Nucleus accumbens (tissue), 56 donors: Measurements from ENCODE around the gene ZCCHC2.

ENCODE experiments used
- DNase-seq, 56 donors: peaks; one replicate each; lab custom pipeline; 2025; lab: John Stamatoyannopoulos, UW

Gene ZCCHC2

GRCh38 chr18:62574776-62575175, 52.0 kb downstream of the ZCCHC2 start:
- DNase-seq = no peak

GRCh38 chr18:62576271-62576670, 53.4 kb downstream of the ZCCHC2 start:
- no peak for DNase-seq

GRCh38 chr18:62576845-62577512, 54.2 kb downstream of the ZCCHC2 start:
- no peak for DNase-seq

GRCh38 chr18:62577765-62578164, 54.9 kb downstream of the ZCCHC2 start:
- DNase-seq = no peak

GRCh38 chr18:62578980-62579511, 56.2 kb downstream of the ZCCHC2 start:
- DNase-seq = no peak

- DNase-seq = no peak
These were observed 60.6 kb downstream of the ZCCHC2 start for GRCh38 chr18:62583376-62583775.

- DNase-seq = peak in 53 of 56 donors; percentile 32 to 91 (median 70)
These were observed 61.7 kb downstream of the ZCCHC2 start for GRCh38 chr18:62584241-62585120.

- DNase-seq = no peak
These were observed 62.7 kb downstream of the ZCCHC2 start for GRCh38 chr18:62585274-62586150.

GRCh38 chr18:62586151-62586774, 63.4 kb downstream of the ZCCHC2 start:
- DNase-seq = peak in 51 of 56 donors; percentile 19 to 85 (median 62)

GRCh38 chr18:62586781-62587487, 64.1 kb downstream of the ZCCHC2 start:
- peak in 9 of 56 donors; percentile 6 to 38 (median 17) for DNase-seq

GRCh38 chr18:62587689-62588088, 64.9 kb downstream of the ZCCHC2 start:
- no peak for DNase-seq

- DNase-seq = no peak
These were observed 65.4 kb downstream of the ZCCHC2 start for GRCh38 chr18:62588217-62588616.

- no peak for DNase-seq
These were observed 68.2 kb downstream of the ZCCHC2 start for GRCh38 chr18:62590799-62591590.

GRCh38 chr18:62596145-62597005, 73.5 kb downstream of the ZCCHC2 start:
- DNase-seq = peak in 3 of 56 donors; percentile 15 to 33 (median 20)

- no peak for DNase-seq
These were observed 79.0 kb downstream of the ZCCHC2 start for GRCh38 chr18:62601871-62602270.

GRCh38 chr18:62602706-62603105, 79.9 kb downstream of the ZCCHC2 start:
- no peak for DNase-seq

- DNase-seq = no peak
These were observed 80.4 kb downstream of the ZCCHC2 start for GRCh38 chr18:62603211-62603610.

- no peak for DNase-seq
These were observed 81.2 kb downstream of the ZCCHC2 start for GRCh38 chr18:62603979-62604378.
